ENCODE data around the gene IL16.
"Not testable (repeated sequence)": the region's sequence is repeated elsewhere in the genome, so short reads cannot be mapped to it uniquely, and the experiment has no call there.

The IL16 gene

DNA sequence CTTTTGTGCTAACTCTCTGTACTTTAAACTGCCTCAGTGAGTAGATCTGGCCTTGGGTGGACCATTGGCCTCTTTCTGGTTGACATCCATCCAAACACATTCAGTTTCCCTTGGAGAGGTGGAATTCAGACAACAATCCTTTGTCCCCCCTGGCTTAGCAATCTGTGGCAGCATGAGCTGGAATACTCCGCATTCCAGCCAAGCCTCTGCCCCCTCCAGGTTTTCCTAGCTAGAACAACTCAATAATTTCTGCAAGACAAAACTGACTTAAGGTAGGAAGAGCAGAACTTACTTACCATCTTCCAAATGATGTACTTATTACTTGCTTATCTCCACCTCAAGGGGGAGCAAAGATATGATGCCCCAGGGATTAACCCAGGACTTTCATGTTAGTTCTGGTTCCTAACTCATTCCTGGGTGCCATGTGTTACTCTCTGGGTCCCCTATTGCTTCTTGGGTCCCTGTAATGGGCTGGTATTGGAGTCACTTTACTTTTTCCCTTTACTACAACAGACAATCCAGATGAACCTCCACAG is 21.8 kb upstream of the IL16 start:
- DNase-seq, result no peak

DNA sequence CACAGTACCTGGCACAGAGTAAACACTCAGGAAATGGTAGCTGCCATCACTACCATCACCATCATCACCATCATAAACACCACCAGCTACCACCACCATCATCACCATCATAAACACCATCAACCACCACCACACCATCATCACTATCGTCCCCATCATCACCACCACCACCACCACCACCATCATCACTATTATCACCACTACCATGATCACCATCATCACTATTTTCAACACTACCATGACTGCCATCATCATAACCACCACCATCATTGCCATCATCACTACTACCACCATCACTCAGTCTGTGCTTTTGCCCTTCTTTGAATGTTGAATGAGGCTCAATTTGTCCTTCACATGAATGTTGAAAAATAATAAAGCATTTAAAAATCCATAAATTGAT is 21.2 kb upstream of the IL16 start:
- no peak for DNase-seq

DNA sequence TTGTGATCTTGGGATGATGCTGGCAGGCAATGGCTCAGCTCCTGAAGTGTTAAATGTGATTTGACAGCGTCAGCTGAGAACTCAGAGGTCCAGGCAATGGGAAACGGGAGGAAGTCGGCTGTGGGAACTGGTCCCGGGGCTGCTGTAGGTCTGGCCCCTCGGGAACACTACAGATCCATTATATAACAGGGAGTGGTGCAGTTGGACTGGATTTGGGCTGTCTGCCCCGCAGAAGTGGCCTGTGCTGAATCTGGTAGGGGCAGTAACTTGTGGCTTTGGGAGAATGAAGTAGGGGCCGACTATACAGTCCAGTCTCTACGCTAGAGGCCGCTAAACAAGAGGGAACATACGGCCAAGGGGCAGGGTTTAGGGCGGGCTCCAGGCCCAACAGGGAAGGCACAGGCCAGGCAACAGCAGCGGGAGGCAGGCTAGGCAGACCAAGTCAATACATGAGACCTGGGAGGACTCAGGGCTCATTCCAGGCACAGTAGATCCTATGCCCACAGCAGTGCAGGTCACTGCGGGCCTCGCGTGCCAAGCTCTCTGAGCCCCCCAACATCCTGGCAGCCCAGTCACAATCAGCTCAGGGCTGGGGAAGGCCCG is 20.3 kb upstream of the IL16 start:
- no peak for DNase-seq

DNA sequence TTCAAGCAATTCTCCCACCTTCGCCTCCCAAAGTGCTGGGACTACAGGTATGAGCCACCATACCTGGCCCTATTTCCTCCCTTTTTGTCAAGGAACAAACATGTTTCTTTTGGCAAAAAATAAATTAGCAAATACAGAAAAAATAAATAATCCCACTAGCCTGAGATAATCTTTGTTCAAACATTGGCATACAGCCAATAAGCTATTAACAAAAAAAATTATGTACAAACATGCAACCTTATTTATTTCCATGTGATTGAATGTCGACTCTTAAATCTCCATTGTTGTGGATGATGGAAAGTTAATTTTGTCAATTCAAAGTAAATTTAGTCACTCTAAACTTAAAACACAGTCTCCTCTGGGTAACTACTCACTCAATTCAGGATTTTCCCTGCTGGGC is 18.3 kb upstream of the IL16 start:
- DNase-seq, result no peak

- DNase-seq, result no peak
Observed at GRCh38 chr15:81181220-81181619, 15.5 kb upstream of the IL16 start.

DNA sequence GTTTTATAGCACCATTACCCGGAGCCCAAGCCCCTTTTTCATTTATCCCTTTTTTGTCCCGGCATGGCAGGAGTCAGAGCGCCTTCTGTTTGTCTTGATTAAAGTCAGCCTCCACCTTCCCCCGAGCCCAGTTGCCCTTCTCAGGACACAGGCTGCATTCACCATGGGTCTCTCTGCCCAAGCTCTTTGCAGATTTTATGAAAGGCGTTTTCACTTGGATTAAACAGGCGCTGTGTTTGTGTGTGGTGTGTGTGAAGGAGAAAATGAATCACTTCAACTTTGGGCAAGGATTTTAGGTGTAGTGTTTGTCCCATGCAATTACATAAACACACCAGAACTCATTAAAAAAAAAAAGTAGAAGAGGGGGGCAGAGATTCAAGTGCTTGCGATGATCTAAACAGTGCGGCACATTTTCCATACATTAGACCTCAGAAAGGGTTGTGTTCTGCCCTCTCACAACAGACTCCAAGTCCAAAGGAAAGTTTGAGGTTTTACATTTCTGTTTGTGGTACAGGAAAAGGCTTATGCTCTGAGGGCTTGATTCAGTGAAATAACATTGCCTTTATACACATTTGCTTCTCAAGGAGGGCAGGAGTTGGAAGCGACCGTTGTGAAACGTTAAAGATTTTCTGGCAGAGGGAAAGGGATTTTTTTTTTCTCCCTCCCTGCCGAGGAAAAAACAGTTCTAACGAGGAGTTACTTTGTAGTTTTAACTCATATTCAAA is 14.5 kb upstream of the IL16 start:
- DNase-seq, result no peak

DNA sequence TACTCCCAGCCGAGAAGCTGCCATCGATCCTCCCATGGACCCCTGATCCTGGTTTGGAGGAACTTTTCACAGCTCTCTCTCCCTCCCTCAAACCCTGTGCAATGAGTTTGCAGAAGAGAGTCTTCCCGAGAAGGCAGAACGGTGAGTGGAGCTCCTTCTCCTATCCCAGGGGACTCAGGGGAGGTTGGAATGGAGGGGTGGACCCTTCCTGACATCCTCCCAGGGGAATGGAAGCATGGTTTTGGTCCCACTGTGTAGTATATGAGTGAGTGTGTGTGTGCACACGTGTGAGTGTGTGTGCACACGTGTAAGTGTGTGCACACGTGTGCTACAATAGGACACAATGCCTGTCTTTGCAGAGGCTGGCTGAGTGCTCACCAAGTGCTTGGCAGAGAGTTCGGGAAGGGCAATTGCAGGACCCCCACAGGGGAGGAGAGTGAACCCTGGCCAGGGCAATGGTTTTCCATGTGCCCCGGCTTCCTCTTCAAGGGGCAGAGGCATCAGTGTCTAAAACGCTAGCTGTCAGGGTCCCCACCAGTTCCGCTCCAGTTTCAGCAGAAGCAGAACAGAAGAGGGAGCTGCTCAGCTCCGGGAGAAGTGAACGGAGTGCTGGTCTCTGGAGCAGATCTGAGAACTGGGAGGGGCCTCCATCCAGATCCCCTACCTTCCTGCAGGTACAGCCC is 13.8 kb upstream of the IL16 start:
- no peak for DNase-seq

DNA sequence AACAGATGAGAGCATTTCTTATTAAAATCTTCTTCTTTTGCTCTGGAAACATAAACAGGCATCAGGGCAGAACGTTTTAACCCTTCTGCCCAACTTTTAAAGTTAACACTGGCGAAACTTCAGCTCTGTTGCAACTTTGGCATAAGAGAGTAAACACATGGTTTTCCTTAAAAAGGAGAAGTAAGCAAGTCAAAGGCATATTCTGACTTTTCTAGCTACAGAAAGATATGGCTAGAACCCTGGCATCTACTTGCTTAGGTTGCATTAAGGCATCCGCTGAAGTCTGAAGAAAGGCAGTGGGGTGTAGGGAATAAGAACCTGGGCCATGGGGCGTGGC is 13.3 kb upstream of the IL16 start:
- no peak for DNase-seq

DNA sequence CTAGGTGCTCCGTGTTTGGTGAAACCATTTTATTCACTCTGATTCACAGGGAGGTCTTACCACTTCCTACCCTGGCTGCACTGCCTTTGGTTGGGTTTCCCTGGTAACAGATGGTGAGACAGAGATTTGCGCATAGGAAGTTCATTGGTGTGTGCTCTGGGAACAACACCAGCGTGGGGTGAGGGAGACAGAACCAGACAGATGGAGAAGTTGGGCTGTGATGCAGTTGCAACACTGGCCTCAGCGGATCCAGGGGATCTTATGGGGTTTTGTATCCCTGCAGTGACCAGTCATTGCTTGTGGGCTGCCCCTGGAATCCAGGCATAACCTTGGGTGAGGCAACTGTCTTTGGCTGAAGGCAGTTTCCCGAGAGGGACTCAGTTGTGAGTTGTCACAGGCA is 12.5 kb upstream of the IL16 start:
- DNase-seq, result no peak

DNA sequence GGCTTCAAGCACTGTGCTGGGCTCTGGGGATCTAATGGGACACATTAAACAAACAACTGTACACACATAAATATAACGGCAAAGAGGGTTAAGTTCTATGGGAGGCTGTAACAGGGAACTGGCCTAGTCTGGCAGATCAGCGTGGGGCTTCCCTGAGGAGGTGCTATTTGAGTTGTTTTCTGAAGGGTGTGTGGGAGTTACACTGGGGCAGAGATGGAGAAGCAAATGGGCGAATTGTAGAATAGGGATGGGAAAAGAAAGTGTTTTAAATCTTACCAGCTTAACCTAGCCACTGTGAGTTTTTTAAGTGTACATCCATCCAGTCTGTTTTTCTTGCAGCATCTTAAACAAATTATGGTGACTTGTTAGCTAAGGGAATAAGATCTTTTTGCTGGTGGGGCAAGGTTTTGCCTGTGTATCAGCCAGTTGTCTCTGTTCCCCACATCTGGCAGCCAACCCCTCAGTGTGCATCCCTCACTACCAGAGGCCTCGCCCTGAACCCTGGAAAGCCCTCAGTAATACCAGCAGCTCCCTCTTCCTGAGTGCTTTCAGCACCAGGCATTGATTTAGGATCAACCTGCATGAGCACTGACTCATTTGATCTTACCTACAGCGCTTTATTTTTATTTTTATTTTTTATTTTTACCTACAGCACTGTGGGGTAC is 10.9 kb upstream of the IL16 start:
- no peak for DNase-seq

GRCh38 chr15:81188354-81188753 is 8.3 kb upstream of the IL16 start:
- no peak for DNase-seq

- no peak for DNase-seq
Observed at GRCh38 chr15:81189583-81190283, 6.9 kb upstream of the IL16 start.

GRCh38 chr15:81190922-81191507 is 5.7 kb upstream of the IL16 start:
- DNase-seq, result no peak

DNA sequence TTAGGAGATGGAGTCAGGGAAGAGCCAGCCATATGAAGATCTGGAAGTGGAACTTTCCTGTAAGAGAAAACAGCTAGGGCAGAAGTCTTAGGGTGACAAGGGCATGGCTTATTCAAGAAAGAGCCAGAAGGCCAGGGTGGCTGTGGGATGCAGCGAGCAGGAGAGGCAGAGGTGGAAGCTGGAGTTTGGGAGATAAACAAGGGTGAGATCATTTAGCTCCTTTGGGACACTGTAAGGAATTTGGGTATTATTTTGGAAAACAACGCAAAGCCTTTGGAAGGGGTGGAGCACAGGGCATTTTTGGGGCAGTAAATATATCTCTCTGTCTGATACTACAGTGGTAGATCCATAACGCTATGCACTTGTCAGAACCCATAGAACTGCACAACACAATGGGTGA is 5.0 kb upstream of the IL16 start:
- DNase-seq, result no peak

GRCh38 chr15:81194723-81195122 is 2.0 kb upstream of the IL16 start:
- DNase-seq, result no peak

GRCh38 chr15:81195339-81195864 is 1.3 kb upstream of the IL16 start:
- DNase-seq, result no peak

DNA sequence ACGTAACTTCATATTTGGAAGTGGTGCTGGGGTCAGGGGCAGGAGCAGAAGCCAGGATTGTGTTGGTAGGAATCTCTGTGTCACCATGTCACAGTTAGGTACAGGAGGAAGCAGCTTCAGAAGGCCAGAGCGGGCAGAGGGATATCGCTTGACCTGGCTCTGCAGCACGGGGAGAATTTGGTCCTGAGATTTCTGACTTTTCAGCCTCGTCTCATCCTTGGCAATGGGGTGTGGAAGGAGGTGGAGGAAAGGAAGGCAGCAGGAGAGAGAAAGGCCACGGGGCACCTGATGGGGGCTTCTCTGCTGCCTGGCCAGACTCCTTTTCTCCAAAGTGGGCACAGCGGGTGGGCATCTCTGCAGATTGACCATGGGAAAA is 564 bp downstream of the IL16 start:
- DNase-seq, result no peak

DNA sequence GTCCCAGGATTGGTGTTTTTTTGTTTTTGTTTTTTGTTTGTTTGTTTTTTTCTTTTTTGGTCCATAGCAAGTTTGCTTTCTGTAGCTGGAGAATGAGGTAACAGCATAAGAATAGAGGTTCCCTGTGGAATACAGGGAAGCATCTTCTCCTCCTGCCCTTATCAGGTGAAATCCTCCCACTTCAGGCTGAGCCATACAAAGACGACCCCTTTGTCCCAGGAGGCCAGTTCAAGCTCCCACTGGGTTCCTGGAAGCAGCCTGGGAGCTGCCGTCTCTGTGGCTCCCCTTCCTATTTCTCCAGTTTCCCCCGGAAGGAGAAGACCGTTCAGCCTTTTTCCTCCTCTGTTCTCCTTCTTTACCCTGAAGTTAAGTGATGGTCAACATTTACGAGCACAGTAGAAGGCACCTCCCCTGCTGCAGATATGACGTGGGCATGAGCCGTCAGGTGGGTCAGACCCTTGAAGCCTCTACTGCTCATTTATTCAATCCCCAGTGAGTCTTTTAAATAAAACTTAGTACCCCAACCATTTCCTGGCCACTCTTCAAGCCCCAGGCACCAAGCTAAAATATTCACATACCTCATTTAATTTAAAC is 1.1 kb downstream of the IL16 start:
- no peak for DNase-seq

DNA sequence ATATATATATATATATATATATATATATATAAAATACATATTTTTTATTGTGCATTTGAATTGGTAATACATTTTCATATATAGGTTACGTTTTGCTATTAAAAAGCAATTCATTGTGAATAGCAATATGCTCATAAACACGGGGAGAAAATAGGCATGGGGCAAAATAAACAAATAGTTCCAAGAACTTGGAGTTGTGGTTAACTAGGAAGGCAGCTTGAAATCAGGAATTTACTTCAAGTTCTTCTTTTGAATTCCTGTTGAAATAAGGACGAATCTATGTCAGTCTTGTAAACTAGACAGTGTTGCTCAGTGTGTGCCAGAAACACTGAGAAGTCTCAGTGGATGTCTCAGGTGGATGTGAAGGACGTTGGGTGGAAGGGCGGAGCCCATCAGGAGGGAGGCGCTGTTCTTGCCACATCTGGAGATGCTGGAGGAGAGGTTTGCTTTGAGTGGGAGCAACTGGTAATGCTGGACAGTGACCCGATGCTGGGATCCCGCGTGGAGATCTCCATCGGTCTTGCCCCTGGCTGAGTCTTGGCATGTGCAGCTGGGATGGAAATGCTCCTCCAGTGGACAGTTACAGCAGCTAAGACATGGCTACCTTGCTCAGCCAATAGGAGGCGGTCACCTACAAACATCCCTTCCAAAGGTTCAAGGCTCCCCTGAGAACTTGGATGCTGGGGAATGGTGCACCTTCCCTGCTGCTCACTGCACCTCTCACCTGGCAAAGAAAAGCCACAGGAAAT is 2.5 kb downstream of the IL16 start:
- DNase-seq, result no peak

DNA sequence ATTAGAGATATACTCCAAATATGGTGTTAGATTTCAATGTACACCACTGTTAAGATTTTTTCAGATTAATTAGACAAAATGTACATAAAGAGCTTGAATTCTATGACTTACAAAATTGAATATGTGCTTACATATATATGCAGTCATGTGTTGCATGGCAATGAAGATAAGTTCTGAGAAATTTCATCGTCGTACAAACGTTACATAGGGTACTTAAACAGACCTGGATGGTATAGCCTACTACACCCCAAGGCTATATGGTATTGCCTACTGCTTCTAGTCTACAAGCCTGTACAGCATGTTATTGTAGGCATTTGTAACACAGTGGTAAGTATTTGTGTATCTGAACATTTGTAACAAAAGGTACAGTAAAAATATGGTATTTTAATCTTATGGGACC is 9.3 kb downstream of the IL16 start:
- no peak for DNase-seq

DNA sequence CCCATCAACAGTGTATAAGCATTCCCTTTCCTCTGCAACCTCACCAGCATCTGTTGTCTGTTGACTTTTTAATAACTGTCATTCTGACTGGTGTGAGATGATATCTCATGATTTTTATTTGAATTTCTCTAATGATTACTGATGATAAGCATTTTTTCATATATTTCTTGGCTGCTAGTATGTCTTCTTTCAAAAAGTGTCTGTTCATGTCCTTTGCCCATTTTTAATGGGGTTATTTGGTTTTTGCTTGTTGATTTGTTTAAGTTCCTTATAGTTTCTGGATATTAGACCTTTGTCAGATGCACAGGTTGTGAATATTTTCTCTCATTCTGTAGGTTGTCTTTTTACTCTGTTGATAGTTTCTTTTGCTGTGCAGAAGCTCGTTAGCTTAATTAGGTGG is 11.3 kb downstream of the IL16 start:
- DNase-seq, result not testable (repeated sequence)
